Activated CD4-positive, alpha-beta T cell treated with anti-CD3 and anti-CD28 coated beads, Interleukin-2, amount 50 U/mL, for 24 hours (primary cell): ENCODE results near the gene MAT2B.

Experiments
- DNase-seq, 2 donors: peaks; one replicate each; pipeline ENCODE4 v3.0.0-alpha.2; 2020; ENCODE audit warnings: low read depth in 1 of 2, low spot score in 1 of 2

The MAT2B gene

GRCh38 chr5:163548649-163549048, 43.2 kb downstream of the MAT2B start:
- DNase-seq = no peak

- no peak for DNase-seq
Observed at GRCh38 chr5:163551156-163551555, 45.7 kb downstream of the MAT2B start.

GRCh38 chr5:163552536-163552935, 47.1 kb downstream of the MAT2B start:
- DNase-seq = no peak

GRCh38 chr5:163561339-163561738, 55.9 kb downstream of the MAT2B start:
- no peak for DNase-seq

- DNase-seq = no peak
Observed at GRCh38 chr5:163562071-163562470, 56.7 kb downstream of the MAT2B start.

GRCh38 chr5:163563112-163563511, 57.7 kb downstream of the MAT2B start:
- no peak for DNase-seq

- DNase-seq = no peak
Observed at GRCh38 chr5:163563880-163564279, 58.5 kb downstream of the MAT2B start.

GRCh38 chr5:163564321-163564938, 59.0 kb downstream of the MAT2B start:
- peak; percentile 46 to 47 for DNase-seq

GRCh38 chr5:163565492-163565891, 60.1 kb downstream of the MAT2B start:
- DNase-seq = no peak

- no peak for DNase-seq
Observed at GRCh38 chr5:163565931-163566608, 60.7 kb downstream of the MAT2B start.

GRCh38 chr5:163566678-163567077, 61.3 kb downstream of the MAT2B start:
- DNase-seq = no peak

GRCh38 chr5:163567811-163568210, 62.4 kb downstream of the MAT2B start:
- no peak for DNase-seq
